ENCODE data around the gene ABCE1.

The ABCE1 gene

GRCh38 chr4:145176641-145177432 is 78.7 kb downstream of the ABCE1 start:
- TF ChIP-seq Cebpa-rat (IDR thresholded peaks at IDR 0.05), result no peak
- Histone ChIP-seq H3K4me3 (peak overlapping the region; percentile 69 to 87 (median 78)), H3K27ac (peak overlapping the region; percentile 43 to 97 (median 97); a peak in 20 of 22 replicates), H3K27me3 (no peaks in the 10 kb centered on the region), H4K20me1 (peaks cover 33 to 76% (median 68%) of the 10 kb centered on the region in 11 experiments; a peak in 20 of 22 replicates), H3K36me3 (peaks cover 26 to 46% (median 39%) of the 10 kb centered on the region in 11 experiments), H3K4me2 (peak overlapping the region; percentile 79 to 98 (median 91)), H3K4me1 (peaks cover 32 to 47% (median 35%) of the 10 kb centered on the region in 10 experiments), H3K9ac (peak overlapping the region; percentile 91 to 97 (median 95); a peak in 21 of 22 replicates), H3K9me3 (replicated peaks in 1 of 11) (no peaks in the 10 kb centered on the region; a peak in 1 of 22 replicates)

GRCh38 chr4:145177511-145177905 is 79.4 kb downstream of the ABCE1 start:
- no peaks in the 10 kb centered on the region for H3K27me3 ChIP-seq
- H4K20me1 ChIP-seq, result peaks cover 29 to 69% (median 61%) of the 10 kb centered on the region in 11 experiments; a peak in 20 of 22 replicates
- no peaks in the 10 kb centered on the region; a peak in 1 of 22 replicates for H3K9me3 ChIP-seq (replicated peaks in 1 of 11)
- H3K9ac ChIP-seq, result peak overlapping the region; percentile 91 to 97 (median 95)
- no peak for TF ChIP-seq Cebpa-rat (IDR thresholded peaks at IDR 0.05)
- peaks cover 20 to 39% (median 32%) of the 10 kb centered on the region in 11 experiments for H3K36me3 ChIP-seq
- H3K4me3 ChIP-seq, result peak overlapping the region; percentile 69 to 87 (median 78)
- H3K27ac ChIP-seq, result peak overlapping the region; percentile 43 to 97 (median 97); a peak in 21 of 22 replicates
- H3K4me2 ChIP-seq, result peak overlapping the region; percentile 79 to 98 (median 91)
- peaks cover 32 to 43% (median 35%) of the 10 kb centered on the region in 10 experiments for H3K4me1 ChIP-seq

GRCh38 chr4:145177906-145178538 is 79.9 kb downstream of the ABCE1 start:
- no peak for TF ChIP-seq Cebpa-rat (IDR thresholded peaks at IDR 0.05)
- H3K36me3 ChIP-seq, result peaks cover 15 to 34% (median 27%) of the 10 kb centered on the region in 11 experiments

GRCh38 chr4:145178740-145179280 is 80.7 kb downstream of the ABCE1 start:
- peak overlapping the region; percentile 92 to 97 (median 97) for H3K27ac ChIP-seq
- peak overlapping the region; percentile 79 to 98 (median 91) for H3K4me2 ChIP-seq
- peaks cover 7 to 26% (median 19%) of the 10 kb centered on the region in 11 experiments for H3K36me3 ChIP-seq
- H3K9ac ChIP-seq, result peak overlapping the region; percentile 91 to 97 (median 95)
- no peak for TF ChIP-seq Cebpa-rat (IDR thresholded peaks at IDR 0.05)
- peaks cover 28 to 56% (median 49%) of the 10 kb centered on the region in 11 experiments; a peak in 20 of 22 replicates for H4K20me1 ChIP-seq
- H3K4me3 ChIP-seq, result peak overlapping the region; percentile 69 to 87 (median 78)
- H3K27me3 ChIP-seq, result no peaks in the 10 kb centered on the region
- no peaks in the 10 kb centered on the region; a peak in 1 of 22 replicates for H3K9me3 ChIP-seq (replicated peaks in 1 of 11)
- H3K4me1 ChIP-seq, result peaks cover 32 to 43% (median 35%) of the 10 kb centered on the region in 10 experiments

More at GRCh38 chr4:145177906-145178538, 79.9 kb downstream of the ABCE1 start:
- Histone ChIP-seq H3K4me1 (peaks cover 32 to 43% (median 35%) of the 10 kb centered on the region in 10 experiments), H3K9me3 (replicated peaks in 1 of 11) (no peaks in the 10 kb centered on the region; a peak in 1 of 22 replicates), H4K20me1 (peaks cover 29 to 64% (median 56%) of the 10 kb centered on the region in 11 experiments; a peak in 20 of 22 replicates), H3K4me2 (peak overlapping the region; percentile 79 to 98 (median 91)), H3K27ac (peak overlapping the region; percentile 58 to 97 (median 97); a peak in 21 of 22 replicates), H3K27me3 (no peaks in the 10 kb centered on the region), H3K9ac (peak overlapping the region; percentile 91 to 97 (median 95)), H3K4me3 (peak overlapping the region; percentile 69 to 87 (median 78))
